ENCODE results near the gene CDHR1.

- TF ChIP-seq EZH2 (IDR thresholded peaks at IDR 0.05), result no peak
- no peak for TF ChIP-seq FOXP2 (optimal IDR thresholded peaks at IDR 0.05; ENCODE audit: control extremely low read depth, extremely low read length, insufficient read depth)
- no peak for TF ChIP-seq POLR2AphosphoS5 (IDR thresholded peaks at IDR 0.05; ENCODE audit: borderline replicate concordance, low read depth, low read length)
Observed at GRCh38 chr10:84263716-84264115, 69.4 kb downstream of the CDHR1 start.

All from SK-N-MC (cell line).